ENCODE measurements around the gene SLC6A20. TPM values are rescaled to one million over a fixed set of nuclear protein-coding genes. Genes with fewer than 3 reads are reported as not detected.
"Not testable (repeated sequence)": the region's sequence is repeated elsewhere in the genome, so short reads cannot be mapped to it uniquely, and the experiment has no call there.

Gene SLC6A20
- total RNA-seq, 1 experiment from 2014 or later: 0.89 TPM

- TF ChIP-seq ATF3 (IDR thresholded peaks at IDR 0.05): no peak
- TF ChIP-seq FOSL1 (IDR thresholded peaks at IDR 0.05; ENCODE audit: low read depth): no peak
- TF ChIP-seq REST (IDR thresholded peaks at IDR 0.05; ENCODE audit: low read depth): no peak
- no peak for TF ChIP-seq ELF1 (IDR thresholded peaks at IDR 0.05; ENCODE audit: borderline replicate concordance, low read depth)
- no peak for TF ChIP-seq ZNF274 (IDR thresholded peaks at IDR 0.05; ENCODE audit: low read depth, low read length)
Measured at GRCh38 chr3:45749880-45750279, 46.5 kb downstream of the SLC6A20 start (continued).

GRCh38 chr3:45749036-45749600 lies 47.2 kb downstream of the SLC6A20 start:
- H3K79me2 ChIP-seq (ENCODE audit: insufficient read depth, low read length); H3K4me1 ChIP-seq (ENCODE audit: control insufficient read depth in 1 of 2, insufficient read depth in 2 of 2, low read length in 2 of 2); BruUV-seq (replicated peaks); H3K9me3 ChIP-seq (ENCODE audit: control insufficient read depth in 1 of 2, insufficient read depth in 1 of 2, low read depth in 1 of 2, low read length in 2 of 2); DNase-seq (ENCODE audit: low read depth, low spot score); ATAC-seq; CTCF ChIA-PET; H3K9ac ChIP-seq (ENCODE audit: low read length); RAD21 ChIA-PET (ENCODE audit: low non-redundant PET in 1 of 2, low total read pairs in 2 of 2, uncharacterized antibody in 2 of 2, unreplicated experiment in 2 of 2); H2AFZ ChIP-seq (ENCODE audit: low read depth, low read length, poor library complexity, severe bottlenecking); H4K20me1 ChIP-seq (ENCODE audit: insufficient read depth); intact Hi-C loops (cut with micrococcal nuclease); H3K9me2 ChIP-seq (ENCODE audit: insufficient read depth); H3K4me3 ChIP-seq (replicated peaks in 1 of 2; ENCODE audit: low read depth in 1 of 2, low read length in 2 of 2); H3K27me3 ChIP-seq (ENCODE audit: insufficient read depth, low read length); H3K4me2 ChIP-seq (ENCODE audit: low read length); H3K27ac ChIP-seq (ENCODE audit: low read depth, low read length); POLR2A ChIA-PET; H3K36me3 ChIP-seq (ENCODE audit: control insufficient read depth in 1 of 2, insufficient read depth in 2 of 2, low read length in 2 of 2): not testable (repeated sequence)
